T-cell (primary cell): Measurements from ENCODE around the gene CHRNG. TPM values are rescaled to one million over a fixed set of nuclear protein-coding genes. Genes with fewer than 3 reads are reported as not detected.

ENCODE experiments used
- ATAC-seq, 4 experiments: fragments of 200-7000 bp in 3 of 4; fragments of 150-1000 bp in 1 of 4; cut with Tn5 transposase; replicated peaks in 1 of 4; 1 replicate in 3 of 4; 2 replicates in 1 of 4; pipeline ENCODE4 v1.10.0; 2021; ENCODE audit warnings: moderate library complexity in 3 of 4, mild to moderate bottlenecking in 2 of 4, moderate number of reproducible peaks in 1 of 4
- CTCF ChIA-PET, 2 donors: fragments of 300-600 bp; sonication (Branson Sonifier 250); formaldehyde crosslinking; loops; one replicate each; lab custom pipeline; 2022; ENCODE audit warnings: antibody characterized with exemption in 2 of 2; lab: Charles Lee
- POLR2A ChIA-PET, 2 donors: fragments of 300-600 bp; sonication (Branson Sonifier 250); formaldehyde crosslinking; loops; one replicate each; lab custom pipeline; 2022; ENCODE audit warnings: antibody characterized with exemption in 2 of 2; lab: Charles Lee
- DNase-seq, 35 experiments: peaks; one replicate each; pipeline versions ENCODE4 v3.0.0 to v3.0.0-alpha.2; 2013 to 2023
- H3K27ac ChIP-seq: one replicate; pipeline ENCODE4 v1.5.1; 2013; ENCODE audit warnings: low read length
- H3K27me3 ChIP-seq, 2 experiments: replicated peaks in 1 of 2; 1 replicate in 1 of 2; 2 replicates in 1 of 2; pipeline versions ENCODE4 v1.6.1 to v1.7.0; 2013; ENCODE audit warnings: low read length in 1 of 2, mixed read lengths in 1 of 2; ENCODE audit not compliant: control insufficient read depth in 2 of 2, insufficient read depth in 2 of 2; ENCODE audit errors: extremely low read depth in 1 of 2
- H3K36me3 ChIP-seq, 2 donors: 1 replicate in 1 of 2; 2 replicates in 1 of 2; pipeline versions ENCODE4 v1.6.1 to v1.7.0; 2013; ENCODE audit warnings: low read length in 1 of 2; ENCODE audit not compliant: control insufficient read depth in 2 of 2, insufficient read depth in 1 of 2; ENCODE audit errors: extremely low read depth in 1 of 2
- H3K4me1 ChIP-seq, 2 experiments: 1 replicate in 1 of 2; 2 replicates in 1 of 2; pipeline versions ENCODE4 v1.6.1 to v1.7.0; 2013; ENCODE audit warnings: low read length in 2 of 2, mixed read lengths in 1 of 2; ENCODE audit not compliant: insufficient read depth in 2 of 2, control insufficient read depth in 1 of 2; ENCODE audit errors: extremely low read depth in 1 of 2
- H3K4me3 ChIP-seq, 2 donors: 1 replicate in 1 of 2; 2 replicates in 1 of 2; pipeline versions ENCODE4 v1.5.1 to v1.7.0; 2013; ENCODE audit warnings: mild to moderate bottlenecking in 2 of 2, low read length in 1 of 2, moderate library complexity in 1 of 2; ENCODE audit not compliant: control insufficient read depth in 1 of 2; ENCODE audit errors: extremely low read depth in 1 of 2
- H3K9me3 ChIP-seq: 2 replicates; pipeline ENCODE4 v1.7.0; 2013
- H3K27ac Mint-ChIP-seq, 2 donors: one replicate each; pipeline ENCODE4 v1.8.0; 2020 to 2021; ENCODE audit warnings: mild to moderate bottlenecking in 2 of 2, mixed read lengths in 2 of 2
- H3K27me3 Mint-ChIP-seq, 2 donors: one replicate each; pipeline ENCODE4 v1.8.0; 2021 to 2022; ENCODE audit warnings: mixed read lengths in 2 of 2
- H3K36me3 Mint-ChIP-seq: one replicate; pipeline ENCODE4 v1.8.0; 2021; ENCODE audit warnings: mixed read lengths
- H3K4me1 Mint-ChIP-seq, 3 donors: one replicate each; pipeline ENCODE4 v1.8.0; 2020 to 2022; ENCODE audit warnings: mixed read lengths in 3 of 3, mild to moderate bottlenecking in 1 of 3
- H3K4me3 Mint-ChIP-seq, 3 donors: one replicate each; pipeline ENCODE4 v1.8.0; 2020 to 2022; ENCODE audit warnings: mild to moderate bottlenecking in 3 of 3, mixed read lengths in 3 of 3, moderate library complexity in 3 of 3
- H3K9me3 Mint-ChIP-seq, 3 donors: one replicate each; pipeline ENCODE4 v1.8.0; 2020 to 2022; ENCODE audit warnings: mixed read lengths in 3 of 3
- whole genome bisulfite sequencing: methylation state at CpG from one replicate; pipeline ENCODE4 v1.1.5; 2013; ENCODE audit warnings: missing lambda C conversion rate; ENCODE audit not compliant: insufficient coverage; 5-methylcytosine and 5-hydroxymethylcytosine counted together
- total RNA-seq, 35 experiments: library from RNA in 6 of 35; stranded (reverse) in 6 of 35; fragments of 120-200 nt in 1 of 35; gene quantifications; one replicate each; pipeline versions ENCODE4 v1.2.1 to v1.2.4 and lab custom pipeline; 2013 to 2026

CHRNG gene
- total RNA-seq, 5 donors from 2014 or later (not counting 1 experiment from before 2014, with no cell fraction given) = not detected

DNA sequence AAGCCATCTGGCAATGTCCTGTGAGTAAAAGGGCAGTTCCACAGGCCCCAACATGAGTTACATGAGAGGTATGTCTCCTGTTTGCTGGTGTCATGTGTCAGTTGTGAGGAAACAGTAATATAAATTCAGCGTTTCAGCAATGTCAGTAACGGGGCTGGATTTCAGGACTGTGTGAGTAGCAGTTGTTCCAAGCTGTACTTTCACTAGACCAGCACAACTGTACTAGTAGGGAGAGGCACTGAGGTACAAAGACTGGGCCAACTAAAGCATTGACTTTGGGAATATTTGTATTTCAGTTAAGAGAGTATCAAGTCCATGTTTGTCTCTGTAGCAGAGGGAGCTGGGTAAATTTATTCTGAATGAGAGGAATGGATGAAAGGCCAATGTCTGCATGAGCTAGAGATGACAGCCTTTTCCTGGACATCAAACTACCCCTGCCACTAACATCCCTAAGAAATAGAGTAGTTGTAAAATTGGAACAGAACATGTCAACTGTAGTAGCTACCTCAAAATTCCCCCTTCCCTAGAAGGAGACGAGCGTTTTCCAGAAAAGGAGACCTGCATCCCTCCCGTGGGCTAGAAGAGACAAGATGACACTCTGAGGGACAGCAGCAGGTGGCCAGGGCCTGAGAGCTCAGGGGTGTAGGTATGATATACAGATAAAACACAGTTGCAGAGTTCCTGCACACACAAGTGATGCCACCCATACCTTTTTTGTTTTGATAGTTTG, 35.3 kb downstream of the CHRNG start:
- Histone ChIP-seq H3K4me1 (no peaks in the 10 kb centered on the region), H3K27me3 (no peaks in the 10 kb centered on the region), H3K36me3 (peaks cover 8 to 56% of the 10 kb centered on the region in 2 donors), H3K4me3 (no peak overlapping the region), H3K27ac (no peak overlapping the region), H3K9me3 (no peaks in the 10 kb centered on the region)
- H3K4me1 Mint-ChIP-seq = no peaks in the 10 kb centered on the region
- ChIA-PET POLR2A (no interaction called here), CTCF (no interaction called here)
- no peak for DNase-seq
- peaks cover 53% of the 10 kb centered on the region for H3K36me3 Mint-ChIP-seq
- H3K27me3 Mint-ChIP-seq = no peaks in the 10 kb centered on the region
- ATAC-seq = no peak
- H3K27ac Mint-ChIP-seq = no peak overlapping the region
- no CpG with 5 or more reads among the region's 5 CpGs for WGBS
- no peak overlapping the region for H3K4me3 Mint-ChIP-seq
- no peaks in the 10 kb centered on the region for H3K9me3 Mint-ChIP-seq

DNA sequence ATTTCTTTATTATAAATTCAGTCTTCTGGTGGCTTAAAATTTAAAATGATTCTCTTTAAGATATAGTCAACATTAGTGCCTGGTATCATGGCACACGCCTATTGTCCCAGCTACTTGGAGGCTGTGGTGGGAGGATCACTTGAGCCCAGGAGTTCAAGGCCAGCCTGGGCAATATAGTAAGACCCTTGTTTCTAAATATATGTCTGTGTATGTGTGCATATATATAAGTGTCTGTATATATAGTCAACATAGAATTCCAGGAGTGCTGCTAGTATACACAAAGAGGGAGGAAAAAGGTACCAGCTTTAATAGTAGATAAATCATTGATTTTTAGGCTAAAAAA, 35.9 kb downstream of the CHRNG start:
- Mint-ChIP-seq H3K36me3 (peaks cover 52% of the 10 kb centered on the region), H3K4me1 (no peaks in the 10 kb centered on the region), H3K9me3 (no peaks in the 10 kb centered on the region), H3K4me3 (no peak overlapping the region), H3K27ac (no peak overlapping the region), H3K27me3 (no peaks in the 10 kb centered on the region)
- Histone ChIP-seq H3K27me3 (no peaks in the 10 kb centered on the region), H3K27ac (no peak overlapping the region), H3K4me1 (no peaks in the 10 kb centered on the region), H3K9me3 (no peaks in the 10 kb centered on the region), H3K36me3 (peaks cover 6 to 52% of the 10 kb centered on the region in 2 donors), H3K4me3 (no peak overlapping the region)
- CTCF ChIA-PET = interaction anchor here in 1 of 2 donors (0.7 kb wide), 1 partner anchor 453 kb away, joined by 3 read pairs; no protein-coding TSS in a partner anchor
- no CpG with 5 or more reads among the region's 1 CpG for WGBS
- POLR2A ChIA-PET = no interaction called here
- no peak for DNase-seq
- ATAC-seq = no peak

DNA sequence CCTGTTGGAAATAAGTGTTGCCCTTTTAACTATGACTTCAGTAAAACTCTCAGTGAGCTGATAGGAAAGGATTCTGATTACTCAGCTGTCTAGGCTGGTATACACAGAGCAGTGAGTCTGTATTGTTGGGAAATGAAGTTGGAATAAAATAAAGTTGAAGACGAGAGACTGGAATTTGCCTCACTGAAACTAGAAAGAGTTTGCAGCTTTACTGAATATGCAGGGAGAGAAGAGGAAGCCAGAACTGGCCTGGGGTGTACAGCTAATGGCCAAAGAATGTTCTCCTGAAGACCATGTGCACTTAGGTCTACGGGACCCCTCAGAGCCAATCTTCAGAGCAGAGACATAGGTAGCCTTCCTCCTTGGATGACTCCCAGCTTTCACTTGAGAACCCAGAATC, 37.5 kb downstream of the CHRNG start:
- POLR2A ChIA-PET = no interaction called here
- no peaks in the 10 kb centered on the region for H3K9me3 Mint-ChIP-seq
- no peak overlapping the region for H3K27ac ChIP-seq
- H3K4me1 Mint-ChIP-seq = no peaks in the 10 kb centered on the region
- no peaks in the 10 kb centered on the region for H3K27me3 ChIP-seq
- CTCF ChIA-PET = interaction anchor here in 1 of 2 donors (0.6 kb wide), 1 partner anchor 1265 kb away, joined by 3 read pairs; no protein-coding TSS in a partner anchor
- no peak overlapping the region for H3K27ac Mint-ChIP-seq
- 93% methylated on average over 2 of the region's 2 CpGs for WGBS
- H3K9me3 ChIP-seq = no peaks in the 10 kb centered on the region
- H3K4me1 ChIP-seq = no peaks in the 10 kb centered on the region
- peaks cover 10 to 50% of the 10 kb centered on the region in 2 donors for H3K36me3 ChIP-seq
- H3K36me3 Mint-ChIP-seq = peaks cover 57% of the 10 kb centered on the region
- H3K27me3 Mint-ChIP-seq = no peaks in the 10 kb centered on the region
- no peak overlapping the region for H3K4me3 Mint-ChIP-seq
- no peak overlapping the region for H3K4me3 ChIP-seq
- DNase-seq = no peak
- ATAC-seq = no peak

DNA sequence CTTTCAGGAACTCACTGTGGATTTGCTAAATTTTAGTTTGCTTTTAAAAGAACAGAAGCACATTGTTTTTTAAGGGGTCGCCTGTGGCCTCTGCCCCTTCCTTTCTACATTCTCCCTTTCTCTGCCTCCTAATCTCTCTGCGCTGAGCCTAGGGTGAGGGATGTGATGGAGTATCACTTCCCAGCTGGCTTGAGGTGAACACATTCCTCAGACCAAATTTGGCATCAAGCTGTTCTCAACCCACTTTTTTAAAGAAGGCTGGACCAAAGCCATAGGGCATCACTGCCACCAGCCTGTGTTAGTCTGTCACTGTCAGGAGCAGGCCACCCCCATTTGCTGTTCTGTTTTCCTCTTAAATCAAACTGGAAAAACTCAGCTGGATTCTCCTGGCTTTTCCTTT, 38.3 kb downstream of the CHRNG start:
- Mint-ChIP-seq H3K4me3 (no peak overlapping the region), H3K9me3 (no peaks in the 10 kb centered on the region), H3K36me3 (peaks cover 65% of the 10 kb centered on the region), H3K4me1 (no peaks in the 10 kb centered on the region), H3K27me3 (no peaks in the 10 kb centered on the region), H3K27ac (no peak overlapping the region)
- H3K27me3 ChIP-seq = no peaks in the 10 kb centered on the region
- ChIA-PET POLR2A (no interaction called here), CTCF (no interaction called here)
- ATAC-seq (no peak), DNase-seq (no peak)
- H3K4me3 ChIP-seq = no peak overlapping the region
- no CpG with 5 or more reads among the region's 2 CpGs for WGBS
- peaks cover 17 to 53% of the 10 kb centered on the region in 2 donors for H3K36me3 ChIP-seq
- no peak overlapping the region for H3K27ac ChIP-seq
- no peaks in the 10 kb centered on the region for H3K4me1 ChIP-seq
- no peaks in the 10 kb centered on the region for H3K9me3 ChIP-seq

DNA sequence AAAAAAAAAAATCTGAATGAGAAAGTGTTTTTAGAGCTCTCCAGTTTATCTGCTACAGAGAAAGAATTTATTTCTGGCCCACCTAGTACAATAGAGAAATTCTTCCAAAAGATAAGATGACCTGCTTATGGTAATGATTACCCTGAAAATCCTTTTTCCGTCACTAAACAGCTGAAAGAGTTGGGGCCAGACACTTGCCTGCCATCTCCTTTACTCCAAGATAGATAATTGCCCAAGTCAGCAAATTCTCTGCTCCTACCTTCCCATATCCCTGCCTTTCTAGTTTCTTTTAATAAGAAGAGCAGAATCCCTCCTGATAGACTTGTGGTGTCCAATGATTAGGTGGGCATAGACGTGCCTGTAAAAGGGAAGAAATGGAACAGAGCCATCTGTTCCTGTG, 39.1 kb downstream of the CHRNG start:
- Histone ChIP-seq H3K9me3 (no peaks in the 10 kb centered on the region), H3K27me3 (no peaks in the 10 kb centered on the region), H3K4me3 (no peak overlapping the region), H3K27ac (no peak overlapping the region), H3K36me3 (peaks cover 17 to 54% of the 10 kb centered on the region in 2 donors), H3K4me1 (no peaks in the 10 kb centered on the region)
- H3K36me3 Mint-ChIP-seq = peaks cover 70% of the 10 kb centered on the region
- no peak for ATAC-seq
- peaks cover 0 to 3% (median 0%) of the 10 kb centered on the region in 3 donors for H3K9me3 Mint-ChIP-seq
- no peak overlapping the region for H3K4me3 Mint-ChIP-seq
- POLR2A ChIA-PET = no interaction called here
- CTCF ChIA-PET = interaction anchor here (0.6 to 0.7 kb wide), 3 partner anchors 26 to 105 kb away, joined by 3 read pairs; no protein-coding TSS in a partner anchor
- H3K4me1 Mint-ChIP-seq = no peaks in the 10 kb centered on the region
- 100% methylated on average over 1 of the region's 2 CpGs for WGBS
- no peaks in the 10 kb centered on the region for H3K27me3 Mint-ChIP-seq
- no peak for DNase-seq
- no peak overlapping the region for H3K27ac Mint-ChIP-seq

DNA sequence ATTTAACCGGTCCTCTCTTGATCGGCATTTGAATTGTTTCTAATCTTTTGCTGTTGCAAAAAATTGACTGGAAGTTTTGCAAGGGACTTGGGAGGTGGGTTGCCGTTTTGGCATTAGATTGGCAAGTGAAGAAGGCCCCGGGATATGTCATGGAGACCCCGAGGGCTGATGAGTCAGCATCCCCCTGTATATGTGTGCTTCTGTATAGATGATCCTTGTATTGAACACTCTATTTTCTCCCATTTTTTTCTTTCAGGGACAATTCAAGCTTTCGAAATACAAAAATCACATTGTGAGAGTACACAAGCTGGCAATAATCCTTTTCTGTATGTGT, 41.1 kb downstream of the CHRNG start:
- Histone ChIP-seq H3K27me3 (no peaks in the 10 kb centered on the region), H3K27ac (no peak overlapping the region), H3K9me3 (no peaks in the 10 kb centered on the region), H3K4me1 (no peaks in the 10 kb centered on the region), H3K4me3 (no peak overlapping the region), H3K36me3 (peaks cover 12 to 48% of the 10 kb centered on the region in 2 donors)
- Mint-ChIP-seq H3K36me3 (peaks cover 71% of the 10 kb centered on the region), H3K27me3 (no peaks in the 10 kb centered on the region), H3K4me3 (no peak overlapping the region), H3K4me1 (no peaks in the 10 kb centered on the region), H3K9me3 (peaks cover 0 to 3% (median 0%) of the 10 kb centered on the region in 3 donors), H3K27ac (no peak overlapping the region)
- CTCF ChIA-PET = interaction anchor here in 1 of 2 donors (0.5 kb wide), 1 partner anchor 26 kb away, joined by 5 read pairs; no protein-coding TSS in a partner anchor
- ATAC-seq (no peak), DNase-seq (no peak)
- POLR2A ChIA-PET = no interaction called here
- 100% methylated on average over 3 of the region's 6 CpGs for WGBS
